GM18951 (cell line): Measurements from ENCODE around the gene TBXAS1.

Experiments
- POLR2A ChIP-seq: IDR thresholded peaks from 4 replicates; pipeline ENCODE4 v1.6.1; 2011; ENCODE audit warnings: mild to moderate bottlenecking; ENCODE audit not compliant: insufficient read length, insufficient read depth; ENCODE audit errors: extremely low read depth
- in situ Hi-C: fragments of 300-500 bp; cut with MboI; formaldehyde crosslinking; loops from one replicate; pipeline ENCODE4 v1.12.0; 2022; ENCODE audit warnings: low sequenced_read_pairs, mixed read lengths, inconsistent platforms; ENCODE audit not compliant: unreplicated experiment

TBXAS1 gene

DNA sequence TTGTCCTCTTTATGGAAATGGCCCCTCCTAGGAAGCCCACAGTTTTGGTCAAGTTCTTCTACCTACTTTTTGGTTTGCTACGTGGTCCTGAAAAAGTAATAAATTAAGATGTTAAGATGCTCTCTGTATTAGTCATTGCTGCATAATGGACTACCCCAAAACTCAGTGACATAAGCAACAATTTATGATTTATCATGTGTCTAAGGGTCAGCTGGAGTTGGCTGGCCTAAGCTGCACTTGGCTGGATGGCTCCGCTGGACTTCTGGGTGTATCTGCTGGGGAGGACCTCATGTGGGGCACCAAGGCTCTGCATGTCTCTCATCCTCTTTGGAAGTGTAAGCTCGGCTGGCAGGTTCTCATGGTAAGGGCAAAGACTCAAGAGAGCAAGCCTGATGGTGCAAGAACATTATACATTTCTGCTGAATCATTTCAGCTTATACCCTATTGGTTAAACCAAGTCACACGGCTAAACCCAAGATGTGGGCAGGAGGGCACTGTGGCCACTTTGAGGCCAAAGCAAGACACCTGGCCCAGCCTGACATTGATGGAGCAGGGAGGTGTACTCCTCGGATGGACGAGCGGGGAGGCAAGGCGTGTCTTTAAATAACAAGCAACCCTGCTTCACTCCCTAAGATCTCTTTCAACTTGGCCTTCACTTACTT, 47.7 kb downstream of the TBXAS1 start:
- TF ChIP-seq POLR2A: no peak
- in situ Hi-C loops: no loop called here

DNA sequence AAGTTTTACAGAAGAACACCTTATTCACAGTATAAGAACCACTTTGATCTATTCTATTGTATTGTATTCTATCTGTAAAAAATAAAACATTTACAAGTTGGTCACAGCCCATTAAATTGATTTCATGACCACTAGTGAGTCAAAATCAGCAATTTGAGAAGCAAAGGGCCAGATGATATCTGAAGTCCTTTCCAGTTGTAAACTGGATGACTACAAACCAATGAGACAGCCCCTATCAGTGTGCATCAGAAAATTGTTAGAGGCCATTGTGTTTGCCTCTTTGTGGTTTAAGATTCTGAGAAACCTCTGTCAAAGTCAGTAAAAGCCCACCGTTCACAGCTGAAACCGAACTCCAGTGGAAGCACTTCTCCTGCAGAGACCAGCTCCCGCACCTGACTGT, 54.8 kb downstream of the TBXAS1 start:
- in situ Hi-C loops: no loop called here
- TF ChIP-seq POLR2A: no peak

DNA sequence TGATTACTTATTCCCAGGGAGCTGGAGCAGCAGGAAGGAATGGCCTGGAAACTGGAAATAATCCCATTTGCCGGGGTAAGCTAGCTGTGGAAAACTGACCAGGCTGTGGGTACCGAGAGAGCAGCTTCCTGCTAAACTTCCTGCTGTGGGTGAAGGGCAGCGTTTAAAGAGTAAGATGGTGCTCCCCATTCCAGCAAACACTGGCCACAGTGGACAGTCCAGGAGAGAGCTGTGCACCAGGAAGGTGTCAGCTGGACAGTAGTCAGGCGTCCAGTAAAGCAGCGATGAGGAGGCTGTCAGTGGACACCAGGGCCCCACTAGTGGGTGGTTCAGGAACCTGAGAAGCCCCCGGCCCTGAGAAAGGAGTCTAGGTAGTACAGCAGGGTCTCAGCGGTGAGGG, 55.4 kb downstream of the TBXAS1 start:
- TF ChIP-seq POLR2A: no peak
- in situ Hi-C loops: no loop called here

DNA sequence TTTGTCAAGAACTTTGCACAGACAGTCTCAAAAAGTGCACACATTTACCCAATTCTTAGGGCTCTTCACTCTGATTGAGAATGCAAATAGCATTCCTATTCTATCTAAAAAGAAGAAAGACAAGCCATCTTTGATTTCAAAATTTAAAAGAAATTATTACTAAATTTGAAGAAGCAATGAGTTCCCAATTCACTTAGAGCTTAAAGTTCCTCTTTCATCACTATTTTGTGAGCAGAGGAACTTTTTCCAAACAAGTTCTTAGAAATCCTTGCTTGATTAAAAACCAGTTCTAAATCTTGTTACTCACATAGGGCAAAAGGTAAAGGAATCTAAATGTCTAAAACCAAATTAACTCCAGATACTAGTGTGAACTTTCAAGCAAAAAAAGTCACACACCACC, 56.4 kb downstream of the TBXAS1 start:
- TF ChIP-seq POLR2A: no peak
- in situ Hi-C loops: no loop called here

DNA sequence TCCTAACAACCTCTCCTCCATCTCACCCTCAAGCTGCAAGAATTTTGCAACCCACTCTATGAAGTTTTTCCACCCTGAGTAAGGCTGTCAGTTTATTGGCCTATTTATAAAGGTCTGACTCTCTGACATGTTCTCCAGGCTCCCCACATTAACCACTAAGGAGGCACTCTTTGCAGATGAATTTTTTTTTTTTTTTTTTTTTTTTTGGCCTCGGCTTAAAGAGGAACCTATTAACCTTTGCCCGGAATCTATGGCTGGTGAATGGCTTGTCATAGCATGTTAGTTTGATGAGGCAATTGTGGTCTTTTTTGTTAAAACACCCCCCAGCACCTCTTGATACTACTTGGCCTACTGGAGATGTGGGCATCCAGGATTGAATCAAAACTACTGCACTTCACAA, 57.1 kb downstream of the TBXAS1 start:
- TF ChIP-seq POLR2A: no peak
- in situ Hi-C loops: no loop called here

DNA sequence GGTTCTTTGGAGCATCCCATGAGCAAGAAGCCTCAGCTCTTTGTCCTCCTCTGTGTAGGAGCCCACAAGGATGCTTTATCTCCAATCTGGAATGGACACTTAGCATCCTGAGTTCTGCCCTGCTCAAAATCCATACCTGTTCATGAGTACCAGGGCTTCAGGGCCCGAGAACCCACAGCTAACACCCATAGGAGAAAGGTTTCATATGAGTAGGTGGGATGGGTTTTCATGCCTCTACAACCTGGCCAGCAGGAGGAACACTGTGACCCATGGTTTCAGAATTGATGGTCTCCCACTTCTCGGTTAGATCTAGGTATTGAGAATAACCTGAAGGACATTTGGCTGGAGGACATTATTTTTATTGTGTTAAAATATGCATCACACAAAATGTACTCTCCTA, 57.8 kb downstream of the TBXAS1 start:
- no peak for TF ChIP-seq POLR2A
- in situ Hi-C loops: no loop called here

DNA sequence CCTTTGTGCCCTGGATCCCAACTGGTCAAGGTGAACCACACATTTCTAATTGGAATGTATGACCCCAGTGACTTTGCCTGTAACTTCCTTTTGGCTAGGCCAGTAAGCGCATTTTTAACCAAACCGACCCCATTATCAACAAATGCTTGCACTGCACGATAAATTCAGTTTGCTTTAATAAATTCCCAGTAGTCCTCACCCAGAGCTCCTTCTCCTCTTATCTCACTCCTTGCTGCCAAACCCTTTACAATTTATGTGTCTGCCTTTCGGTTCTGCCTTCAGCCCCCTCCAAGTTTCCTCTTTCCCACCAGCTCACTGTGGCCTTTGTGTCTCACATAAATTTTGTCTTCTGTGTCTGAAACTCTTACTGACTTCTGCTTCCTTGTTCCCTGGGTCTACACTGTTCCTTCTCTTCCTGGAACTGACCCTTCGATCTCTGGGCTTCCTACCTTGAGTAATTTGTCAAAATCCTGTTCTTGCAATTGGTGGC, 59.0 kb downstream of the TBXAS1 start:
- in situ Hi-C loops: no loop called here

DNA sequence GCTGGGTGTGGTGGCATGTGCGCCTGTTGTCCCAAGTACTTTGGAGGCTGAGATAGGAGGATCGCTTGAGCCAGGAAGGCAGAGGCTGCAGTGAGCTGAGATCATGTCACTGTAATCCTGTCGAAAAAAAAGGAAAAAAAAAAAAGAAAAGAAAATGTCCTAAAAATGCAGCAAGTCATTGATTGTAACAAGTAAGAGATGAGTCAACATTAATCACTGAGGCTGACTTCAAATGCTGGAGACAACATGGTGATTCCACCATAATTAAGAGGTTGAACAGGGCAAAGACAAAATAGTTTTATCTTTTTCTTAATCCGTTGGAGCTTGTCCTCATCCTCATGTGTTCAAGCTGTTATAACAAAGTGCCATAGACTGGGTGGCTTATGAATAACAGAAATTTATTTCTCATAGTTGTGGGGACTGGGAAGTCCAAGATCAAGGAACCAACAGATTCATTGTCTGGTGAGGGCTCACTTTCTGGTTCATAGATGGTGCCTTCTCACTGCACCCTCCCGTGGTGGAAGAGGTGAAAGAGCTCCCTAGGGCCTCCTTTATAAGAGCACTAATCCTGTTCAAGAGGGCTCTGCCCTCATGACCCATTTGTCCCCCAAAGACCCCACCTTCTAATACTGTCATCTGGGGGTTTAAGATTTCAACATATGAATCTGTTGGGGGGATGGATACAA, 60.3 kb downstream of the TBXAS1 start:
- TF ChIP-seq POLR2A: no peak

More for the DNA sequence above, 59.0 kb downstream of the TBXAS1 start:
- TF ChIP-seq POLR2A: no peak

DNA sequence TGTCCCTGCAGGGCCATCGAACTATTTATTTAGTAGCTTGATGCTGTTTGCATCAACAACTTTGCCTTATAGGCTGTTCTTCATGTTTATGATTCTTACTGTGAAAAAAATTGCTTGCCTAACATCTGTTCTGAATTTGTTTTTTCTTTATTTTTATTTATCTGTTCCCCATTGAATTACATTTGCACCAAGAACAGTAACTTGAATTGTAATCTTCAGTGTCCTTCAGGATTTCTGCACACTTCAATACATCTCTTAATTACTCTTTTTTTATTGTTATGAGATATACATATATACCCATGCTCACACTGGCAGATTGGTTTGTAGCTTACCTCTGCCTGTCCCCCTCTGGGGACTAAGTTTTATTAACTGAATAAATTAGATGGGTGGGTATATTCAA, 64.4 kb downstream of the TBXAS1 start:
- no peak for TF ChIP-seq POLR2A
- in situ Hi-C loops: no loop called here

More for the DNA sequence above, 60.3 kb downstream of the TBXAS1 start:
- in situ Hi-C loops: no loop called here

DNA sequence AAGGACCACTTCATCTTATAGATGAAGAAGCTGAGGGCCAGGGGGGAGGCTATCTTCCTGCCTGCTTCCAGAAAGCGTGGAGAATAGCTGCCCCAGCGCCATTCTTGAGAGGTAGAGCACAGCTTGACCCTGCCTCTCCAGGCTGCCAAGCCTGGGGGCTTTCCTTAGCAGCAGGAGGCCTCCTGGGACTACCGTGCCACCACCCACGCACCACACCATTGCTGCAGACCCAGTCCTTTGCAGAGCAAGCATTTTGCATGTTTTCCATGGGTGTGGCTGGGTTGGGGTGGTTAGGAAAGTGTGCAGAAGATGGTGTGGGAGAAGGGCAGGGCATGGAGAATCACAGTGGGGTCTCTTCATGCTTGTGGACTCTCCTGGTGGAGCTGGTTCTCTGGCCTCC, 64.9 kb downstream of the TBXAS1 start:
- TF ChIP-seq POLR2A: no peak
- in situ Hi-C loops: no loop called here

DNA sequence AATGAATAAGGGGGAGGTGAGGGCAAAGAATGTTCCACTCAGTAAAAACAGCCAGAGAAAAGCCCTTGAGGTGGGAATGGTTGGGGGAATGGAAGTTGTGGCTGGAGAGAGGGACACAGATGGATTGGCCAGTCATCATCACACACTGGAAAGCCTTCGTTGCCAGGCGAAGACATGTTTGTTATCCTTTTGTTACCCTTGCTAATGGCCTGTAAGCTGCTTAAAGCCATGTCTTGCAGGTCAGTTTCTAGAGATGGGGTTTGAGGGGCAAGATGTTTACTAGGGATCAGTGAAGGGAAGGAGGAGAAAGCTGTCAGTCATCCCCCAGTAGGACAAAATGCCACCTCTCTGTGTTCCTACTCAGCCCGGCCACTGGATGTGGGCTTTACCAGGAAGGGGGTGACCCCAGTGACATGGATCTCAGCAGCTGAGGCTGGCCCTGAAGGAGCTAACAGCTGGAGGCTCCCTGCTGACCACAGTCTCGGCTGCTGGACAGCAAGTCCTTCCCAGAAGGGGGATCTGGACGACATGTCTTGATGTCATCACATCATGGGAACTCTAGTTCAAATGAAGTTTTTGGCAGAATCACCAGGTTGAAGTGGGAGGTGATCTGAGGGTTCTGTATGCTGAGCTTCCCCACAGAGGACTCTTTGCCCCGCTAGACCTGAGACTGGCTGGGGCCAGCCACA, 66.2 kb downstream of the TBXAS1 start:
- in situ Hi-C loops: no loop called here
- TF ChIP-seq POLR2A: no peak

DNA sequence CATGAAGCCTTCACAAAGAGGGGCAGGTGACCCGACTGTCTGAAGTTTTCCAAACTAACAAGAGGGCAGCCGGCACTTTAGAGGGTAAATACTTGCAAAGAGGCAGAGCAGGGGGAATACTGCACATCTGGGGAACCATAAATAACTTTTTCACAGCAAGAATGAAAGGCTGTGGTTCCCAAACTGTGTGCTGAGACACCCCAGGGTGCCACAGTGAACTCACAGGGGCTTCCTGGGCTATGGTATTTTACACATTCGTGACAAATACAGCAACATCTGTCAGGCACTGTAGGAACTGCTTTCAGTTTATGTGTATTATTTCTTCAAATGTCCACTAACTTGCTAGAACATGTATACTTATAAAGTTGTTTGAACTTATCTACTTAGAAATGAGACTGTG, 67.2 kb downstream of the TBXAS1 start:
- no peak for TF ChIP-seq POLR2A
- in situ Hi-C loops: no loop called here

DNA sequence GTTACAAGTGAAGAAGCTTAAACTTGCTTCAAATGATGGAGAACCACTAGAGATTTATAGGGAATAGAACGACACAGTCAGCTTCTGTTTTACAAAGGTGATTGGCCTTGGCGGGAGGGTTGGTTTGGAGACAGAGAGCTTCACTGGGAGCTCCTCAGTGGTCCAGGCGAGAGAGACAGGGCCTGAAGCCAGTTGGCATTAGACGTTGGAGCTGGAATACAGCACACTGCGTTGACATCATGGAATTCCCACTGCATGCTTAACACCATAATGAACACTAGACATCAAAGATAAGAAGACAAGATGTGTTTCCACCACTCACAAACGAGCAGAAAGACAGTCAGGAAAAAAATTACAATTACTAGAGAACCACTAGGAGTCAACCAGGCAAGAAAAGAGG, 67.8 kb downstream of the TBXAS1 start:
- in situ Hi-C loops: no loop called here
- no peak for TF ChIP-seq POLR2A
